HT-29 (cell line): ENCODE data around the gene ARHGAP18. TPM values are rescaled to one million over a fixed set of nuclear protein-coding genes. Genes with fewer than 3 reads are reported as not detected.
A peak's percentile ranks its signal among the peaks of the same experiment; 100 is the strongest.

ENCODE experiments used
- DNase-seq: peaks from one replicate; pipeline ENCODE4 v3.0.0-alpha.2; 2015; ENCODE audit warnings: low spot score
- total RNA-seq: library from RNA; depleted of rRNA; stranded (reverse); fragments of >200 nt; shearing (Covaris generic); gene quantifications from 2 replicates; pipeline ENCODE4 v1.2.3, GENCODE V29; 2014

ARHGAP18 gene
- total RNA-seq, 1 experiment from 2014 or later = 29.7 TPM

DNA sequence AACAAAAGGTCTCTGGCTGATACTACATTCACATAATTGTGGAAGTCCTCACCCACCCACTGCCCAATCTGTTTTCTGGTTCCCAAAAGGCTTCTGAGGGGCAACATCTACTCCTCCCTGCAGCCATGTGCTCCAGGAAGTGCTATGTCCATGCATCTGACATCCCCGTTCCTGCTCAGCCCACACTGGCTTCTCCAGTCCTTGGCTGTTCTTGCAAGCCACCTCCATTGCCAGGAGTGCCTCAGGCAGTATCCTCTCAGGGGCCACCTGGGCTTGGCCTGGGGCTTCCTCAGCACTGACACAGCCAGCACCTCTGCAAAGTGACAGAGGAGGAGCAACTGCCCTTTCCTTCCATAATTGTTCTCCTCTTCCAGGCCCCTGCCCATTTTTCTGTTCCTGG, 18.3 kb downstream of the ARHGAP18 start:
- no peak for DNase-seq

GRCh38 chr6:129691043-129691640, 18.8 kb downstream of the ARHGAP18 start:
- no peak for DNase-seq

DNA sequence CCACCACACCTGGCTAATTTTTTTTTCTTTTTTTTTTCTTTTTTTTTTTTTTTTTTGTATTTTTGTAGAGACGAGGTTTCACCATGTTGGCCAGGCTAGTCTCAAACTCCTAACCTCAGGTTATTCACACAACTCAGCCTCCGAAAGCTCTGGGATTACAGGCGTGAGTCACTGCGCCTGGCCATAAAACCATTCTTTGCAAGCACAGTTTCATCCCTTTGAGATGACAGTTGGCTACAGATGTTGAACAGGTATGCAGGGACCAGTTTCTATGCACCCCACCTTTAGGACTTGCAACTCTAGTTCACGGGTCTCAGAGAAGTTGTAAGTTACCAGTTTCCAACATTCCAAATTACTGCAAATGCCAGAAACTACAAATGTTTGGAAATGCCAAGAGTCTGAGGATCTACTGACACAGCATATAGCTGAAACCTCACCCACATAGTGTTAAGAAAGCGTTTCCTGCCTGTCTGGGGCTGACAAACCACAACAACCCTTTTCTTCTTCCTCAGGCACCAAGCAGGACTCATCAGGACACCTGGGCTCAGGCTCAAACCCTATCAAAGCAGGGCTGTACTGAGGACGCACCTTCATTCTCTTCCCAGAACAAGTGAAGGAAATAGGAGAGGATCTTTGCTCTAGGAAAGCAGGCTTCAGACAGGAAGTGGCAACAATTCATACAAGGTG, 22.9 kb downstream of the ARHGAP18 start:
- DNase-seq = no peak

DNA sequence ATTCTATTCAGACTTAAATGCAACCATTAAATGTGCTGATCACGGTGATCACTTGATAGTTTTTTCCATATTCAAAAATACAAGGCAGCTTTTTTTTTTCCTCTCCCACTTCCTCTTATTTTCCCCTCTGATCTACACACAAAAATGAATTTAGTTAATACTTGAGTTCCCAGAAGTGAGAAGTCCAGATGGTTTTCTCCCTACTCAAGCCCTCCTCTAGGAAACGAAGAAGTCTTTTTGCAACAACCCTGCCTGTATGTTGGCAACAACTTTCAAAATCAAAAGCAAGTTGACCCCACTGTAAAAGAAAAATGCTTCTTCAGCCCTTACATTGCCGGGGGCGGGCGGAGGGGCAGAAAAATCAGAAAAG, 24.3 kb downstream of the ARHGAP18 start:
- DNase-seq = no peak

DNA sequence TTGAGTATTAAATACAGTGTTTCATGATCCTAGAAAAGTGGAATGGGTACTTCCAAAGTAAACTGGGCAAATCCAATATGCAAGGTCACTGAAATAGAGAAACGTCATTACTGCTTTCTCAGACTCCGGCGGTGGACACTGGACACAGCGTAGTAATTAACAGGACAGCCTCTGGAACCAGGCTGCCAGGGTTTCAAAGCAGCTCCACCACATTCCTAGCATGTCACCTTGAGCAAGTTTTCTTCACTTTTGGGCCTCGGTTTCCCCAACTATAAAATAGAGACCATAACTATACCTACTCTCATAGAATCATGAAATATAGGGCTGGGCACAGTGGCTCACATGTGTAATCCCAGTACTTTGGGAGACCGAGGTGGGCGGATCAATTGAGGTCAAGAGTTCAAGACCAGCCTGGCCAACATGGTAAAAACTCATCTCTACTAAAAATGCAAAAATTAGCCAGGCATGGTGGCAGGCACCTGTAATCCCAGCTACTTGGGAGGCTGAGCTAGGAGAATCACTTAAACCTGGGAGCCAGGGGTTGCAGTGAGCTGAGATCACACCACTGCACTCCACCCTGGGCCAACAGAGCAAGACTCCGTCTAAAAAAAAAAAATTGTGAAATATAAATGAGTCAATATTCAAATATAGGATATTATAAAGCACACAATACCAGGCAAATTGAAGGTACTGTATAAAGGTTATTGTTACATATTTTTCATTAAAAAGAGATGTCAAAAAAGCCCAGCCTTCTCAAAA, 24.9 kb downstream of the ARHGAP18 start:
- no peak for DNase-seq

GRCh38 chr6:129684323-129684884, 25.6 kb downstream of the ARHGAP18 start:
- DNase-seq = no peak

DNA sequence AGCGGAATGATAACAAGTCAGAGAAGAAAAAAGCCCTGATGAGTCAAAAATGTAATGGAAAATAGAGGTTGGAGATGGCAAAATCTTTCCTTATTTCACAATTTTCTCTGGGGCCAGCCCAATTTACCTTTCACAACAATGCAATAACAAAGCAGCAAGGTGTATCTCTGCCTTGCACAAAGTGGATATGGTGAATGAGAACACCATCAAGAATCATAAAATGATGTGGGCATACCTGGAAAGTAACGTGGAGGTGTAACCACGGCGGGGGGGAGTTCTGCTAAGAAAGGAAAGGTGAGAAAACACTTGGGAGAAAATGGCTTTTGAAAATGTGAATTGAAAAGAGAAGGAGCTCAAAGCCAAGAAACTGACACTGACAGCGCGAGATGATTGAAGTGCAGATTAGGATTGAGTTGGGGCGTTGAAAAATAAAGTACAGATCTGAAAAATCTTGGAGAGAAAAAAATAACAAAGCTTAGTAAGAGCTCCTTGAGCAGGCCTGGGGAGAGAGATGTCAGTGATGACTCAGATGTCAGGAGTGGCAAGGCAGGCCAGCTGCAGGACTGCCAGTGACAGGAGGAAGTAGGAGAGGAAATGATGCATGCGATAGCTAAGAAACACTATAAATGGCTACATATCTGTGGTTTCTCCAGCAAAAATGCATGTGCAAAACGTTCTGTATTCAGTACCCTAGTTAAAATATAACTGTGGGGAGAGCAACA, 26.2 kb downstream of the ARHGAP18 start:
- DNase-seq = peak; percentile 81

DNA sequence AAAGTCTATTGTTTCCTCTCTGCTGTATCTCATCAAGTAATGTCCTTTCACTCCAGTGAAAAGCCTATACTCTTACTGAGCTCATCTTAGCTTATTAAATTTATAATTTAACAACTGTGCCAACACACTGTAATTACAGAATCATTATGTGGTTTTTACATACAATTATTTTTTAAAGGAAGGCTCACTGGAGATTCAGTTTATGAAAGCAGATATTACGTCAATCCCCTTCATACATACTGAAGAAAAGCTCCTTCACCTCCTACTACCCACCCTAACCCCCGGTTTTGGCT, 28.1 kb downstream of the ARHGAP18 start:
- no peak for DNase-seq

- DNase-seq = no peak
These were observed 29.3 kb downstream of the ARHGAP18 start for GRCh38 chr6:129680633-129681032.

DNA sequence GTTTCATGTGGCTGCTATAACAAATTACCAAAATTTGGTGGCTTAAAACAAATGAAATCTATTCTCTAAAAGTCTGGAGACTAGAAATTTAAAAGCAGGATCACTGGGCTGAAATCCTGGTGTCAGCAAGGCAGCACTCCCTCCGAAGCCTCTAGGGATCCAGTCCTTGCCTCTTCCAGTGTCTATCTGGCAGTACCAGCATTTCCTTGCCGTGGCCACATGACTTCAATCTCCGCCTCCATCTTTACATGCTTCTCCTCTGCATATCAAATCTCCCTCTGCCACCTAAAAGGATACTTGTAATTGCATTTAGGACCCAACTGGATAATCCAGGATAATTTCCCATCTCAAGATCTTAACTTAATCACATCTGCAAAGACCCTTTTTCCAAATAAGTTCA, 30.2 kb downstream of the ARHGAP18 start:
- DNase-seq = no peak

GRCh38 chr6:129679275-129679674, 30.7 kb downstream of the ARHGAP18 start:
- DNase-seq = no peak

DNA sequence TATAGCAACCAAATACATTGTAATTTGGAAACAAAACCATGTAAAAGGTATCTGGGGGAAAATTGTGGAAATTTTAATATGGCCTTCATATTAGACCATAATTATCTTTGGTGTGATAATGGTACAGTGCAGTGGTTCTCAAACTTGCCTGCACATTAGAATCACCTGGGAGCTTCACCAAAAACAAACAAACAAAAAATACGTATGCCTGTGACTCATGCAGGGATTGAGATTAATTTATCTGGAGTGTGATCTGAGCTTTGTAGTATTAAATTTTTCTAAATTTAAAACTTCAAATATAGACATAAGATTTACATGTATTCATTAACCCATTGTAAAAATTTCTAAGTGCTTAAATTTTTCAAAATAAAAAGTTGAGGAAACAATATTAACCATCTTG, 31.5 kb downstream of the ARHGAP18 start:
- no peak for DNase-seq

GRCh38 chr6:129677620-129678325, 32.2 kb downstream of the ARHGAP18 start:
- no peak for DNase-seq

DNA sequence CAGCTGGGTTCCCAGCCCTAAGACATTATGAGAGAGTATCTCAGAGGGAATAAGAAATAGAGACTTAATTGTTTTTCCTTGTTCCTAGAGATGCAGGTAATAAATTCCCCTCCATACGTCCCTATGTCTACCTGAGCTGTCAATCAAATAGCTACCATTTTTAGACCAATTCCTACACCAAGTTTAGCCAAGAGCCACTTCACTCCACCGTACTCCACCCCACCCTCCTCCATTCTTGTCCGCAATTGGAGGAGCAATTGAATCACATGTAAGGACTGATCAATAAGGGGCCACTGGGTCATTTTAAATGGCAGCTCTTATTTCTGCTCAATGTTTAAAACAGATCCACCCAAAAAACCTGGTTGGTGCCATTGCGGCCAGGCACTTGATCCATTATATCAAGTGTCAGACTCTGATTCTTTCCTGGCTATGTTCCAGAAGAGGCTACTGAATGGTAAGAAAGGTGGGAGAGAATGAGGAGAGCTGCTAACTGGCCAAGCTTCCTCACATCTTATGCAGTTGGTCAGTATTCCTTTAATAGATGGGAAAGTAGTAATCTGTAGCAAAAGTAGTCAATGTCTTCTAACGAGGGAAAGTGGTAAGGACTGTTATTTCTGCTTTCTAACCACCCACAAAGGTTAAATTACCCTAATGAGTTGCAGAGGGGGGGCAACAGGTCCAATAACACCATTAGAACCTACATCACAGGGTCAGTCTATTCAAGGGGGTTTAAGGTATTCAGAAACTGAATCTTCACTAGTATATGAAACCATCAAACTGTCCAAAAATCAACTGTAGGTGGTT, 34.1 kb downstream of the ARHGAP18 start:
- DNase-seq = no peak

GRCh38 chr6:129673748-129674147, 36.2 kb downstream of the ARHGAP18 start:
- no peak for DNase-seq

DNA sequence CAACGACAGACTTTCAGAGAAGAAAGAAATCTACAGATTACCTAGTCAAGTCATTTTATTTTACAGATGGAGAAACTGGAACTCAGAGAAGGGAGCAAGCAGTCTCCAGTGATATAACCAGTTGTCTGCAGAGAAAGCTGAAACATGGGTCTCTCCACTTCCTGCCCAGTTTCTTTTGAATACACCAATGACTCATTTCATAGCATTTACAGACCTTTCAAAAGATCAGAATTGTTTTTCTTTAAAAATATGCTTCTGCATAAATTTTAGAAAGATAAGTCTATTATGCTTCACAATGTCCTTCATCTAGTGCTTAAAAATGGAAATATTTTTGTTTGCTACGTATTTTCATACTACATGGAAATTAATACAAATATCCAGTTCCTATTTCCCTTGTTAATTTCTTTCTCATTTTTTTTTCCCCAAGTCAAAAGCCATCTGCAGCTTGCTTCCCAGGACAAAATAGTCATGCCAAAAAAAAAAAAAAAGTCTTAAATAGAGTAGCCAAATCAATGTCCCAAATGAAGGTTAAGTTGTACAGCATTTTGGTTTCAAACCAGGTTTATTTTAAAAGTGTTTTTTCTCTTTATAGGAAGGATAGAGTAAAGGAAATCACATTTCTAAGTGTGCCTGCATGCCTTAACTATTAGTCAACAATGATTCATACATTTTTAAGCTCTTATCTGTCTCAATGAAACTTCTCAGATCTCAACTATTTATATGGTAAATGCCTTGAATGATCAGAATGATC, 36.9 kb downstream of the ARHGAP18 start:
- peak; percentile 69 for DNase-seq

- no peak for DNase-seq
These were observed 37.7 kb downstream of the ARHGAP18 start for GRCh38 chr6:129672341-129672682.

DNA sequence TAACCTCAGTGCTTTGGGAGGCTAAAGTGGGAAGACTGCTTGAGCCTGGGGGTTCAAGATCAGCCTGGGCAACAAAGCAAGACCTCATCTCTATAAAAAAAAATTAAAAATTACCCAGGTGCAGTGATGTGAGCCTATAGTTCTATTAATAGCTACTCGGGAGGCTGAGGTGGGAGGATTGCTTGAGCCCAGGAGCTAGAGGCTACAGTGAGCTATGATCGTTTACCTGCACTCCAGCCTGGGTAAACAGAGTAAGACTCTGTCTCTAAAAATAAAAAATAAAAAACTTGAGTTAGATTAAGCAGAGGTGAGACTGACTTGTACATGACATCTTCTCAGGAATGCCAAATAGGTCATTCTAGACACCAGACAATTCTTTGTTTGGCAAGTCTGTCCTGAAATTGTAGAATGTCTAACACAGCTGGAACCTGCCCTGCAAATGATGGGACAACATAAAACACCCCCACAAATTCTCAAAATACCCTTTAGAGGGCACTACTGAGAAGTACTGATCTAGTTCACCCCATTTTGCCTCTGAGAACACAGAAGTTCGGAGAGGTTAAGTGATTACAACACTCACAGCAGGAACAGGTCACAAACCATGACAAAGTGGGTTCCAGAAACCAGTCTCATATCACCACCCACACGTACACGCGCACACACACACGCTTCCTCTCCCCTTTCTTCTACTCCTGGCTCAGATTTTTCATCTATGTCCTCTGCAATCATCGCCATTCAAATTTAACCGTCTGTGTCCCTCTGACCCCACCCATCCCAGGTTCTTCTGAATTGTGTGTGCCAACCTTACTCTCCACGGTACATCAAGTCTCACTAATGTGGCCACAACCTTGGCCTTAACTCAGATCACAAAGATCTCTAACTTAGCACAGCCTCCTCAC, 38.3 kb downstream of the ARHGAP18 start:
- DNase-seq = no peak

GRCh38 chr6:129670634-129671033, 39.3 kb downstream of the ARHGAP18 start:
- no peak for DNase-seq
